ENCODE data around the gene LMF1. TPM values are rescaled to one million over a fixed set of nuclear protein-coding genes. Genes with fewer than 3 reads are reported as not detected.
A peak's percentile ranks its signal among the peaks of the same experiment; 100 is the strongest.

LMF1 gene
- total and polyA plus RNA-seq, 2 donors (not counting 1 experiment from before 2014, with no cell fraction given) = 36.4 to 63.2 TPM

DNA sequence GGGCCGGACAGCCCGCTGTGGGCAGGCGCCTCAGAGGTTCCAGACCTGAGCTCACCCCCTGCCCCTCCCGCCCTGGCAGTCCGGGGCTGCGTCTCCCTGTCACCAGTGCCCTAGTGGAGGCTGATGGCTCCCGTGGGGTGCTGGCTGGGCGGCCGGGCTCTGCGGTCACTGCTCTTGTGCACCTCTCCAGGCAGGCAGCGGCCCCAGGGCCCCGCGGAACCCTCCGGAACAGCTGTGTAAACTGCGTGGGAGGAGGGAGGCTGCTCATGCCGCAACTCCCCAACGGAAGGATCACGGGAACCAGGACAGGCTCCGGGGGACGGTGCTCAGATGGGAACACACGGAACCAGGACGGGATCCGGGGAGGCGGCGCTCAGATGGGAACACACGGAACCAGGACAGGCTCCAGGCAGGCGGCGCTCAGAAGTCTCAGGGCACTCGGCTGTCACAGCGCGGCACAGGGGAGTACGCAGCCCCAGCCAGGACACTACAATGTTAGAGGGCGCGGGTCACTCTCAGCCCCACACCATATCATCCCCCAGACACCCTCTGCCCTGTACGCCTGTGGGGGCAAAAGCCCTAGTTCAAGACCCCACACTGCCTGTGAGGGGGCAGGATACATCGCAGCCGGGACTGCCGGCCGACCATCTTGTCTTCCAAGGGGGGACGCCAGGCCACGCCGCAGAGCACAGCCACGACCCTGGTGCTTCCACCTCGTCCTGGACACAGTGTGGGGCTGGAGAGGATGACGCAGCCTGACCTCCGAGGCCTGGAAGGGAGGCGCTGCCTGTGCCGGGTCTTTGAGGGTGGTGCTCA, 96.2 kb downstream of the LMF1 start:
- intact Hi-C loops (cut with micrococcal nuclease) = no loop called here
- Mint-ChIP-seq H3K27ac (no peak overlapping the region), H3K9me3 (ENCODE audit: insufficient read depth) (no peaks in the 10 kb centered on the region), H3K4me1 (peaks cover 21% of the 10 kb centered on the region), H3K27me3 (no peaks in the 10 kb centered on the region), H3K4me3 (no peak overlapping the region)
- CTCF ChIA-PET = no interaction called here
- Histone ChIP-seq H3K4me2 (replicated peaks; ENCODE audit: low read depth, low read length, poor library complexity, severe bottlenecking) (no peak overlapping the region), H3K27me3 (replicated peaks in 1 of 4; ENCODE audit: control extremely low read depth in 1 of 4, control insufficient read depth in 3 of 4, insufficient read depth in 4 of 4, low read length in 3 of 4) (no peaks in the 10 kb centered on the region), H3K27ac (ENCODE audit: low read length in 2 of 2) (no peak overlapping the region), H4K20me1 (ENCODE audit: control insufficient read depth, insufficient read depth, low read length, poor library complexity, severe bottlenecking) (no peaks in the 10 kb centered on the region), H3K9me3 (ENCODE audit: control extremely low read depth in 1 of 3, control insufficient read depth in 2 of 3, insufficient read depth in 1 of 3, low read length in 2 of 3) (peaks cover 0 to 8% (median 0%) of the 10 kb centered on the region in 3 donors), H3K4me3 (ENCODE audit: control extremely low read depth in 1 of 5, extremely low read depth in 1 of 5, insufficient read depth in 1 of 5, low read depth in 2 of 5, low read length in 4 of 5) (no peak overlapping the region), H3K9ac (ENCODE audit: low read length) (no peak overlapping the region), H3K4me1 (ENCODE audit: control insufficient read depth in 2 of 2, insufficient read depth in 2 of 2, low read length in 2 of 2) (peaks cover 0 to 19% of the 10 kb centered on the region in 2 donors), H3K36me3 (replicated peaks in 1 of 2; ENCODE audit: control extremely low read depth in 1 of 2, control insufficient read depth in 1 of 2, extremely low read depth in 1 of 2, insufficient read depth in 2 of 2, low read length in 1 of 2) (peaks cover 0 to 10% of the 10 kb centered on the region in 2 experiments), H3K79me2 (ENCODE audit: control insufficient read depth, insufficient read depth, low read length) (no peaks in the 10 kb centered on the region), H2AFZ (ENCODE audit: insufficient read depth, low read depth, low read length, poor library complexity, severe bottlenecking) (no peak overlapping the region)
- no peak for TF ChIP-seq EZH2 (IDR thresholded peaks at IDR 0.05; ENCODE audit: borderline replicate concordance, insufficient read depth, low read depth, low read length, poor library complexity, severe bottlenecking)
- TF ChIP-seq, protein P1, sequence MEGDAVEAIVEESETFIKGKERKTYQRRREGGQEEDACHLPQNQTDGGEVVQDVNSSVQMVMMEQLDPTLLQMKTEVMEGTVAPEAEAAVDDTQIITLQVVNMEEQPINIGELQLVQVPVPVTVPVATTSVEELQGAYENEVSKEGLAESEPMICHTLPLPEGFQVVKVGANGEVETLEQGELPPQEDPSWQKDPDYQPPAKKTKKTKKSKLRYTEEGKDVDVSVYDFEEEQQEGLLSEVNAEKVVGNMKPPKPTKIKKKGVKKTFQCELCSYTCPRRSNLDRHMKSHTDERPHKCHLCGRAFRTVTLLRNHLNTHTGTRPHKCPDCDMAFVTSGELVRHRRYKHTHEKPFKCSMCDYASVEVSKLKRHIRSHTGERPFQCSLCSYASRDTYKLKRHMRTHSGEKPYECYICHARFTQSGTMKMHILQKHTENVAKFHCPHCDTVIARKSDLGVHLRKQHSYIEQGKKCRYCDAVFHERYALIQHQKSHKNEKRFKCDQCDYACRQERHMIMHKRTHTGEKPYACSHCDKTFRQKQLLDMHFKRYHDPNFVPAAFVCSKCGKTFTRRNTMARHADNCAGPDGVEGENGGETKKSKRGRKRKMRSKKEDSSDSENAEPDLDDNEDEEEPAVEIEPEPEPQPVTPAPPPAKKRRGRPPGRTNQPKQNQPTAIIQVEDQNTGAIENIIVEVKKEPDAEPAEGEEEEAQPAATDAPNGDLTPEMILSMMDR (IDR thresholded peaks at IDR 0.05) = no peak
- ATAC-seq (ENCODE audit: low read depth) (no peak), DNase-seq (no peak)
- POLR2A ChIA-PET = no interaction called here
- WGBS (ENCODE audit: insufficient coverage) = 94% methylated on average over 45 of the region's 48 CpGs

DNA sequence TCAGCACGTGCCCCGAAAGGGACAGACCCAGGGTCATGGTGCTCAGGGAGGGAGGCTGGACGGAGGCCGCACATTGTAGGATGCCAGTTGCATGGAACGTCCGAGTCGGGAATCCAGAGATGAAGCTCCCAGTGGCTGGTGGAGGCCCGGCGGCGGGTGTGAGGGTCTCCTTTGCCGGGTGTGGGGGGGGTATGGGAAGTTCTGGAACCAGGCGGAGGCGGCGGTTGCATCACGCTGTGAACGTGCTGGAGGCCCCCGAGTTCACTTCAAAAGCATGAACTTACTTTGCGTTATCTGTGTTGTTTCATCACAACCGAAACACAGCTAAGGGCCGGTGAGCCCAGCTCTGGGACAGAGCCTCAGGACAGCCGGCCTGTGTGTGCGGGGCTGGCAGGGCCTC, 96.9 kb downstream of the LMF1 start:
- no peaks in the 10 kb centered on the region for H4K20me1 ChIP-seq (ENCODE audit: control insufficient read depth, insufficient read depth, low read length, poor library complexity, severe bottlenecking)
- no peaks in the 10 kb centered on the region for H3K9me3 Mint-ChIP-seq (ENCODE audit: insufficient read depth)
- no peaks in the 10 kb centered on the region for H3K79me2 ChIP-seq (ENCODE audit: control insufficient read depth, insufficient read depth, low read length)
- H2AFZ ChIP-seq (ENCODE audit: insufficient read depth, low read depth, low read length, poor library complexity, severe bottlenecking) = no peak overlapping the region
- H3K9me3 ChIP-seq (ENCODE audit: control extremely low read depth in 1 of 3, control insufficient read depth in 2 of 3, insufficient read depth in 1 of 3, low read length in 2 of 3) = peaks cover 0 to 8% (median 0%) of the 10 kb centered on the region in 3 donors
- no peak overlapping the region for H3K27ac ChIP-seq (ENCODE audit: low read length in 2 of 2)
- H3K27me3 Mint-ChIP-seq = no peaks in the 10 kb centered on the region
- TF ChIP-seq, protein P1 (IDR thresholded peaks at IDR 0.05) = no peak
- no peak for TF ChIP-seq EZH2 (IDR thresholded peaks at IDR 0.05; ENCODE audit: borderline replicate concordance, insufficient read depth, low read depth, low read length, poor library complexity, severe bottlenecking)
- peaks cover 0 to 19% of the 10 kb centered on the region in 2 donors for H3K4me1 ChIP-seq (ENCODE audit: control insufficient read depth in 2 of 2, insufficient read depth in 2 of 2, low read length in 2 of 2)
- ChIA-PET CTCF (no interaction called here), POLR2A (no interaction called here)
- H3K27me3 ChIP-seq (replicated peaks in 1 of 4; ENCODE audit: control extremely low read depth in 1 of 4, control insufficient read depth in 3 of 4, insufficient read depth in 4 of 4, low read length in 3 of 4) = no peaks in the 10 kb centered on the region
- DNase-seq = no peak
- ATAC-seq (ENCODE audit: low read depth) = no peak
- WGBS (ENCODE audit: insufficient coverage) = 97% methylated on average over 22 of the region's 22 CpGs
- H3K4me2 ChIP-seq (replicated peaks; ENCODE audit: low read depth, low read length, poor library complexity, severe bottlenecking) = no peak overlapping the region
- H3K4me1 Mint-ChIP-seq = peaks cover 21% of the 10 kb centered on the region
- intact Hi-C loops (cut with micrococcal nuclease) = no loop called here
- H3K4me3 ChIP-seq (ENCODE audit: control extremely low read depth in 1 of 5, extremely low read depth in 1 of 5, insufficient read depth in 1 of 5, low read depth in 2 of 5, low read length in 4 of 5) = no peak overlapping the region
- H3K36me3 ChIP-seq (replicated peaks in 1 of 2; ENCODE audit: control extremely low read depth in 1 of 2, control insufficient read depth in 1 of 2, extremely low read depth in 1 of 2, insufficient read depth in 2 of 2, low read length in 1 of 2) = peaks cover 0 to 13% of the 10 kb centered on the region in 2 experiments
- H3K4me3 Mint-ChIP-seq = peak overlapping the region; percentile 35
- peak overlapping the region; percentile 20 for H3K27ac Mint-ChIP-seq
- no peak overlapping the region for H3K9ac ChIP-seq (ENCODE audit: low read length)

Measured in B cell (primary cell).